ENCODE data around the gene SLC22A13.

DNA sequence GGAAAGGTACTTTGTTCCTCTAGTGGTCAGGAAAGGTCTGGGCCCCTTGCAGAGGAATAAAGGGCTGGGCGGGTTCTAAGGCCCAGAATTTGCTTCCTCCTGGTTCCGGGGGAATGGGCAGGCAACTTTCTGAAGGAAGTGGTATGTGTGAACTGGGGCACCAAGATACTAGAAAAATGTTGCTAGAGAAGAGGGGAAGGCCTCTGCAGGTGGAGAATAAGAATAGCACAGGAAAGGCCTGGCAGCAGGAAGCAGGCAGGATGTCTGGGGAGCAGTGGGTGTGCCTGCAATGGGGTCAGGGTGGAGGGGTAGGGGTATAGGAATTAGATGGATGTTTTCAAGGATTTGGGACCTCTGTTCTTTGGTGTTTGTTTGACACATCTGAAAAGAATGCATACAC, 2.0 kb downstream of the SLC22A13 start:
- TF ChIP-seq, protein P1, sequence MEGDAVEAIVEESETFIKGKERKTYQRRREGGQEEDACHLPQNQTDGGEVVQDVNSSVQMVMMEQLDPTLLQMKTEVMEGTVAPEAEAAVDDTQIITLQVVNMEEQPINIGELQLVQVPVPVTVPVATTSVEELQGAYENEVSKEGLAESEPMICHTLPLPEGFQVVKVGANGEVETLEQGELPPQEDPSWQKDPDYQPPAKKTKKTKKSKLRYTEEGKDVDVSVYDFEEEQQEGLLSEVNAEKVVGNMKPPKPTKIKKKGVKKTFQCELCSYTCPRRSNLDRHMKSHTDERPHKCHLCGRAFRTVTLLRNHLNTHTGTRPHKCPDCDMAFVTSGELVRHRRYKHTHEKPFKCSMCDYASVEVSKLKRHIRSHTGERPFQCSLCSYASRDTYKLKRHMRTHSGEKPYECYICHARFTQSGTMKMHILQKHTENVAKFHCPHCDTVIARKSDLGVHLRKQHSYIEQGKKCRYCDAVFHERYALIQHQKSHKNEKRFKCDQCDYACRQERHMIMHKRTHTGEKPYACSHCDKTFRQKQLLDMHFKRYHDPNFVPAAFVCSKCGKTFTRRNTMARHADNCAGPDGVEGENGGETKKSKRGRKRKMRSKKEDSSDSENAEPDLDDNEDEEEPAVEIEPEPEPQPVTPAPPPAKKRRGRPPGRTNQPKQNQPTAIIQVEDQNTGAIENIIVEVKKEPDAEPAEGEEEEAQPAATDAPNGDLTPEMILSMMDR (IDR thresholded peaks at IDR 0.05), result no peak
- TF ChIP-seq EZH2 (IDR thresholded peaks at IDR 0.05) (no peak), EZH2phosphoT487 (IDR thresholded peaks at IDR 0.05) (no peak)
